Measurements from ENCODE around the gene KIAA0513. TPM values are rescaled to one million over a fixed set of nuclear protein-coding genes. Genes with fewer than 3 reads are reported as not detected.

The KIAA0513 gene
- total and polyA plus RNA-seq, 2 of the 13 experiments (the other 11 are each of a cell fraction or from before 2014, with no cell fraction given) = 1.8 TPM

- TF ChIP-seq CBX5 (CRISPR knock-in tag; IDR thresholded peaks at IDR 0.05; ENCODE audit: borderline replicate concordance) (peak; percentile 16; the same call in 1 of the 2 replicates), ZNF878 (CRISPR knock-in tag; IDR thresholded peaks at IDR 0.05) (no peak; the same call in 1 of the 2 replicates), ZNF614 (CRISPR knock-in tag; IDR thresholded peaks at IDR 0.05; ENCODE audit: borderline replicate concordance) (peak; percentile 64), CHCHD3 (CRISPR knock-in tag; IDR thresholded peaks at IDR 0.05) (no peak), ZBTB34 (CRISPR knock-in tag; IDR thresholded peaks at IDR 0.05) (no peak), HOXA5 (CRISPR knock-in tag; IDR thresholded peaks at IDR 0.05) (peak; percentile 86; the same call in 1 of the 2 replicates), SP140L (CRISPR knock-in tag; IDR thresholded peaks at IDR 0.05; ENCODE audit: borderline replicate concordance) (no peak), ZBTB38 (CRISPR knock-in tag; IDR thresholded peaks at IDR 0.05) (peak; percentile 80), EEA1 (CRISPR knock-in tag; IDR thresholded peaks at IDR 0.05; ENCODE audit: borderline replicate concordance) (no peak), STAG1 (CRISPR knock-in tag; IDR thresholded peaks at IDR 0.05) (peak; percentile 2; the same call in 1 of the 2 replicates), RAD21 (CRISPR knock-in tag; IDR thresholded peaks at IDR 0.05) (peak; percentile 66), FOXK2 (IDR thresholded peaks at IDR 0.05) (no peak), SIX4 (CRISPR knock-in tag; IDR thresholded peaks at IDR 0.05) (peak; percentile 60), RNF2 (conservative IDR thresholded peaks at IDR 0.05; ENCODE audit: low read depth) (peak; percentile 77), ZNF138 (CRISPR knock-in tag; IDR thresholded peaks at IDR 0.05; ENCODE audit: low read depth) (peak; percentile 29; the same call in 1 of the 2 replicates), JUNB (CRISPR knock-in tag; IDR thresholded peaks at IDR 0.05; ENCODE audit: borderline replicate concordance) (no peak), CHD4 (IDR thresholded peaks at IDR 0.05; ENCODE audit: borderline replicate concordance, low read length) (0 out of 2 replicates have a peak, but pooled peaks have one; percentile 9), MED1 (CRISPR knock-in tag; IDR thresholded peaks at IDR 0.05) (peak; percentile 74), MED13 (CRISPR knock-in tag; IDR thresholded peaks at IDR 0.05) (no peak), HNRNPK (IDR thresholded peaks at IDR 0.05; ENCODE audit: low read depth, low read length, poor library complexity, severe bottlenecking) (no peak), FLYWCH1 (CRISPR knock-in tag; IDR thresholded peaks at IDR 0.05) (no peak), ZNF569 (CRISPR knock-in tag; IDR thresholded peaks at IDR 0.05; ENCODE audit: borderline replicate concordance) (no peak), ZNF83 (CRISPR knock-in tag; IDR thresholded peaks at IDR 0.05; ENCODE audit: borderline replicate concordance) (peak; percentile 69), ZBTB2 (CRISPR knock-in tag; IDR thresholded peaks at IDR 0.05; ENCODE audit: low read depth) (peak; percentile 83), ZNF382 (CRISPR knock-in tag; IDR thresholded peaks at IDR 0.05; ENCODE audit: borderline replicate concordance) (no peak)
Measured at GRCh38 chr16:85010931-85011845, 16.4 kb upstream of the KIAA0513 start, which contains the start of gene ZDHHC7 (continued).

Measured in HepG2 (cell line).